OCI-LY1 (cell line): Measurements from ENCODE around the gene MMP27.
"Not testable (repeated sequence)": the region's sequence is repeated elsewhere in the genome, so short reads cannot be mapped to it uniquely, and the experiment has no call there.

Source experiments
- H2AFZ ChIP-seq: fragments of 200-600 bp; sonication (generic), shearing (Covaris generic); 2 replicates; pipeline ENCODE4 v1.6.0; 2014; ENCODE audit warnings: antibody characterized with exemption, mild to moderate bottlenecking, low read length
- H3F3A ChIP-seq: fragments of 200-600 bp; sonication (generic), shearing (Covaris generic); 2 replicates; pipeline ENCODE4 v1.6.0; 2014; ENCODE audit warnings: mild to moderate bottlenecking, antibody characterized with exemption, low read length, moderate library complexity; ENCODE audit not compliant: insufficient read depth
- H3K27ac ChIP-seq: fragments of 200-600 bp; sonication (generic); 2 replicates; pipeline ENCODE4 v1.5.1; 2014; ENCODE audit warnings: low read length, mixed run types, mild to moderate bottlenecking, low read depth; ENCODE audit not compliant: poor library complexity, severe bottlenecking
- H3K27me3 ChIP-seq: fragments of 200-600 bp; sonication (generic); 2 replicates; pipeline ENCODE4 v1.6.0; 2014; ENCODE audit warnings: antibody characterized with exemption, mild to moderate bottlenecking, low read length, moderate library complexity; ENCODE audit not compliant: insufficient read depth
- H3K36me3 ChIP-seq: fragments of 200-600 bp; sonication (generic); 2 replicates; pipeline ENCODE4 v1.6.1; 2014; ENCODE audit warnings: mild to moderate bottlenecking, antibody characterized with exemption, low read length, moderate library complexity, mixed read lengths; ENCODE audit not compliant: insufficient read depth
- H3K4me1 ChIP-seq: fragments of 200-600 bp; sonication (generic); 2 replicates; pipeline ENCODE4 v1.5.1; 2014; ENCODE audit warnings: mild to moderate bottlenecking, low read length, moderate library complexity; ENCODE audit not compliant: insufficient read depth, severe bottlenecking
- H3K4me2 ChIP-seq: fragments of 200-600 bp; sonication (generic), shearing (Covaris generic); 2 replicates; pipeline ENCODE4 v1.6.1; 2014; ENCODE audit warnings: low read length
- H3K4me3 ChIP-seq: fragments of 200-600 bp; sonication (generic); 2 replicates; pipeline ENCODE4 v1.5.1; 2014; ENCODE audit warnings: low read length, low read depth, mild to moderate bottlenecking, mixed read lengths; ENCODE audit not compliant: poor library complexity, severe bottlenecking
- H3K79me2 ChIP-seq: fragments of 200-600 bp; shearing (Covaris generic); 2 replicates; pipeline ENCODE4 v1.6.1; 2016; ENCODE audit warnings: mixed run types, low read length, mixed read lengths; ENCODE audit not compliant: insufficient read depth
- H3K9ac ChIP-seq: fragments of 200-600 bp; sonication (generic), shearing (Covaris generic); 2 replicates; pipeline ENCODE4 v1.6.1; 2014; ENCODE audit warnings: mild to moderate bottlenecking, low read length, mixed read lengths
- H3K9me2 ChIP-seq: fragments of 200-600 bp; sonication (generic), shearing (Covaris generic); 2 replicates; pipeline ENCODE4 v1.6.1; 2014; ENCODE audit warnings: low read depth, mild to moderate bottlenecking, low read length, mixed read lengths
- H3K9me3 ChIP-seq: fragments of 200-600 bp; shearing (Covaris generic); 2 replicates; pipeline ENCODE4 v1.6.1; 2014; ENCODE audit warnings: low read length, mixed read lengths
- H4K20me1 ChIP-seq: fragments of 200-600 bp; sonication (generic), shearing (Covaris generic); 2 replicates; pipeline ENCODE4 v1.6.0; 2016; ENCODE audit warnings: mild to moderate bottlenecking, low read length; ENCODE audit not compliant: insufficient read depth
- CTCF ChIP-seq: fragments of 200-600 bp; sonication (generic), shearing (Covaris generic); IDR thresholded peaks from 2 replicates; pipeline ENCODE4 v1.5.1; 2017; ENCODE audit warnings: mild to moderate bottlenecking, antibody characterized with exemption, low read length, moderate library complexity, mixed read lengths
- EZH2 ChIP-seq: fragments of 200-600 bp; sonication (generic), shearing (Covaris generic); IDR thresholded peaks from 2 replicates; pipeline ENCODE4 v1.8.0; 2017; ENCODE audit warnings: borderline replicate concordance, mixed run types, mild to moderate bottlenecking, antibody characterized with exemption, low read length, moderate library complexity, mixed read lengths

Gene MMP27

GRCh38 chr11:102749101-102749722 is 43.6 kb upstream of the MMP27 start:
- TF ChIP-seq EZH2 (no peak), CTCF (no peak)
- H3K27me3 ChIP-seq: no peaks in the 10 kb centered on the region
- H3K27ac ChIP-seq: no peak overlapping the region
- no peaks in the 10 kb centered on the region for H3K4me1 ChIP-seq
- no peaks in the 10 kb centered on the region for H3K79me2 ChIP-seq
- H3K9ac ChIP-seq: no peak overlapping the region
- no peak overlapping the region for H3K4me3 ChIP-seq
- no peaks in the 10 kb centered on the region for H3F3A ChIP-seq
- no peak overlapping the region for H2AFZ ChIP-seq
- no peaks in the 10 kb centered on the region for H4K20me1 ChIP-seq
- no peaks in the 10 kb centered on the region for H3K9me3 ChIP-seq
- no peaks in the 10 kb centered on the region for H3K9me2 ChIP-seq
- no peak overlapping the region for H3K4me2 ChIP-seq
- H3K36me3 ChIP-seq: no peaks in the 10 kb centered on the region

- not testable (repeated sequence) for H3K27me3 ChIP-seq, H3K4me2 ChIP-seq, H3F3A ChIP-seq, H2AFZ ChIP-seq, H3K9me3 ChIP-seq, H4K20me1 ChIP-seq, H3K9ac ChIP-seq, H3K4me1 ChIP-seq, H3K79me2 ChIP-seq, H3K4me3 ChIP-seq, H3K36me3 ChIP-seq, H3K27ac ChIP-seq, H3K9me2 ChIP-seq
Measured at GRCh38 chr11:102746746-102747578, 41.4 kb upstream of the MMP27 start.

- no peaks in the 10 kb centered on the region for H3K79me2 ChIP-seq
- no peak overlapping the region for H3K27ac ChIP-seq
- H3K9me2 ChIP-seq: no peaks in the 10 kb centered on the region
- no peaks in the 10 kb centered on the region for H3K36me3 ChIP-seq
- no peaks in the 10 kb centered on the region for H3F3A ChIP-seq
- H3K27me3 ChIP-seq: no peaks in the 10 kb centered on the region
- H3K4me1 ChIP-seq: no peaks in the 10 kb centered on the region
- TF ChIP-seq CTCF (no peak), EZH2 (no peak)
- H4K20me1 ChIP-seq: no peaks in the 10 kb centered on the region
- no peaks in the 10 kb centered on the region for H3K9me3 ChIP-seq
- H3K4me2 ChIP-seq: no peak overlapping the region
- no peak overlapping the region for H3K4me3 ChIP-seq
- no peak overlapping the region for H2AFZ ChIP-seq
- no peak overlapping the region for H3K9ac ChIP-seq
Measured at GRCh38 chr11:102734650-102735049, 29.1 kb upstream of the MMP27 start.
